Activated CD8-positive, alpha-beta memory T cell treated with anti-CD3 and anti-CD28 coated beads for 1 hour (primary cell): ENCODE results near the gene PLA2G5.
A peak's percentile ranks its signal among the peaks of the same experiment; 100 is the strongest.

ENCODE experiments used
- DNase-seq, 2 donors: peaks; one replicate each; pipeline ENCODE4 v3.0.0-alpha.2; 2020; ENCODE audit warnings: low read depth in 1 of 2; ENCODE audit errors: extremely low read depth in 1 of 2

PLA2G5 gene

DNA sequence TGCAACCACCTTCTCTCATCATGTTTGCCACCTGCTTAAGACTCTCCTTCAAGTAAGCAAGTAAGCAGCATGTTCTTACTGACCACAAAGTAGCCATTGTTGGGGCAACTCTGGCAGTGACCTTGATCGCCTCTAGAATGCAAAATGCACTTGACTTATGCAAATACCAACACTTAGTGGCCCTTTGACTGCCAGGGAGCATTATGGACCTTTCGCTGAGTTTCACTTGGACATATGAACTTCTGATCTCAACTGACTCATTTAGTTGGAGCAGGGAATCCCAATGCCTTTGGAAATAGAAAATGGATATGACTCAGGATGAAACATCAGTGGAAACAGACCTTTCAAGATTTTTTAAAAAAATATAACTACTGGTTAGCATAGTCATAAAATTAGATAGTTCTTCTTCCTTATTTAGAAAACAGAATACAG is 6.1 kb upstream of the PLA2G5 start:
- DNase-seq, result no peak

DNA sequence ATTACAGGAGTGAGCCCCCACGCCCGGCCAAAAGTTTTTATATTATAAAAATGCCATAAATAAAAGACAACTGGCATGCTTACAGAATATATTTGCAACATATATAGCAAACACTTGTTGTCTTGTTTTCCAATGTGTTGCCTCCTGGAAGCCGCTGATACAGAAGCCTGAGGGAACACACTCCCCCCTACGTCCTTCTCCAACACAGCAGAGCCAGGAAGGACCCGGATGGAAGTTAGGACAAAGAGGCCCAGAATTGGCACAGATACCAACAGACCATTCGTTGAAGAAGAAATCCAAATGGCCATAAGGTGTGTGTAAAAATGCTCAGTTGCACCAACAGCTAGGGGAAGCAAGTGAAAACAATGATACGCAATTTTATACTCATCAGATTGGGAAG is 1.3 kb upstream of the PLA2G5 start:
- no peak for DNase-seq

DNA sequence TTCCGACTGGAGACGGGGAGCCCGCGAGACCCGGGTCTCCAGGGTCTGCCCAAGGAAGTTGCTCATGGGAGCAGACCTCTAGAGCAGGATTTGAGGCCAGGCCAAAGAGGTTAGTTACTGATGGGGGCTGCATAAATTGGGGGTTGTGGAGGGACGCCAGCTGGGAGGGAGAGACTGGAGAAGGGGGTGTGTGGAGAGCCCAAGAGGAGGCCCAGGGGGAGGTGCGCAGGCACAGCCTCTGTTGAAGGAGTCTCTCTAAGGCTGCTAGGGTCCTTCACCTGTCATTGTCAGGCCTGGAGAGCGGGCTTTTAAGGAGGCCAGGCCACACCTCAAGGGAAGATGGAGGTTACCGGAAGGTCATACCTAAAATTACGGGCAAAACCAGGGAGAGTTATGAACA is 363 bp downstream of the PLA2G5 start:
- no peak for DNase-seq

DNA sequence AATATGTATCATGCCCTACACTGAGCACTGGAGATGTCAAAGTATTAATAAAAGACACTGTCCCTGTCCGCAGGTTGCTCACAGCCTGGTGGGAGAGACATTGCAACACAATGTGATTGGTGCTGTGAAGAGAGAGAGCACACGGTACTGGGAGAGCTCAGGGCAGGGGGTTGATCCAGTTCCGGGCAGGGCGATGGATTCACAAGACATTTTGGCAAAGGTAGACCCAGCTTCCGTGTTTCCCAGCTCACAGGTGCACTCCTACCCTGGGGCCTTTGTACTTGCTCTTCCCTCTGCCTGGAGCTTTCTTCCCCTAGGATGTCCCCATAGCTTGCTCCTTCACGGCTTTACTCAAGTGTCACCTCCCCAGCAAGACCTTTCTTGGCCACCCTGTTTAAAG is 1.4 kb downstream of the PLA2G5 start:
- DNase-seq, result no peak

DNA sequence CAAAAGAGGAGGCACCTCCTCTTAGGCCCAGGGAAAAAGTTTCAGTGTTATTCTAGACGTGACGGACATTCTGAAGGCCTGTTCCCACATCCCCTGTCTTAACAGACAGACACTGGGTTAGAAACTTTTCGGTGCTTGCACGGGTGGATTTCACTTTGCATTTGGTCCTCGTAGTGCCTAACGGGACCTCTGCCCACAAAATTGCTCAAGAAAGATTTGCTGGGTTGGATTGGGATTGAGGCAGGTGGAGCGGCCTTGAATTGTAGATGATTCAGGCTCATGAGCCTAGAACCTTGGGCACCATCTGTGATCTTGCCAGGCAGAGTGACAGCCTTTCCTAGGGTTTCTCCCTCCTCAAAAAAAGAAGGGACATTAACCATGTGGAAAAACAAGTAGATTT is 2.8 kb downstream of the PLA2G5 start:
- no peak for DNase-seq

DNA sequence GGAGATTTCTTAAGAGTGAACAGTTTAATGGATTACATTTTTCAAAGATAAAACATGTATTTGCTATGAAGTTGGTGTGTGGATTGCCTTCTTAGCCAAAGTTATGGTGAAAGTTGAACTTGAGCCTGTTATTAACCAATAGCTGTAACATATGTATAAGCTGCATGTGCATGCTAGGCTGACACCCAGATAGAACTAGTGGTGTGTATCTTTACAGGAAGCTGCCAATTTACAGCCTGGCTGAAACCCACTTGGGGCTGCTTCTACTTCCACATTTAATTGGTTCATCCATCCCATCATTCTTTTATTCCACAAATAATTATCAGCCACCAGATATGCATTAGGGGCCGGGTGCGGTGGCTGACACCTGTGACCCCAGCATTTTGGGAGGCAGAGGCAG is 3.3 kb downstream of the PLA2G5 start:
- DNase-seq, result no peak

DNA sequence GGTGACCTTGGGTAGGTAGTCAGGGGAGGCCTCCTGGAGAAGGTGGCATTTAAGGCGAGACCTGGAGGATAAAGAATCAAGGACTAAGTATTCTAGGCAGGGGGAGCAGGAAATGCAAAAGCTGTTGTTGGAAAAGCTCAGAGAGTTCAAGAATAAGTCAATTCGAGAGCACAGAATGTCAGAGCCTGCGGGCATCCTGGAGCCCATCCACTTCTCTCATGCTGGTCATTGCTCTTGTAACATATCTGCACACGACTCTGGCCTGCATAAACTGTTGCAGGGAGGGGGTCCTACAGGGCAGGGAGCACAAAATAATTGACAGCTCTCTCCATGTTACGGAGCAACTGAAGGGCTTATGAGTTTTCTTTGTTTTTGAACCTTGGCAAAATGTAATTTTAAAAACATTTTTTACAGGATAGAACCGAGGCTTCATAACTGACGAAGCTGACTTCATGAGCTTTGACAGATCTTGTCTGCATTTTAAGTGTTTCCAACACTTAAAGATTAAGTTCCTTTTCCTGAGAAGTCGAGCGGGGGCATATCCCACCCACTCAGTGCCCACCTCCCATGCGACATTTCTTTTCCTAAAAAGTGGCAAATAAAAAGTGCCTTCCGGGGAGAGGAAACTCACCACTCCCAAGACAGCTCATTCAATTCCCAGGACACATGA is 4.2 kb downstream of the PLA2G5 start:
- DNase-seq, result no peak

DNA sequence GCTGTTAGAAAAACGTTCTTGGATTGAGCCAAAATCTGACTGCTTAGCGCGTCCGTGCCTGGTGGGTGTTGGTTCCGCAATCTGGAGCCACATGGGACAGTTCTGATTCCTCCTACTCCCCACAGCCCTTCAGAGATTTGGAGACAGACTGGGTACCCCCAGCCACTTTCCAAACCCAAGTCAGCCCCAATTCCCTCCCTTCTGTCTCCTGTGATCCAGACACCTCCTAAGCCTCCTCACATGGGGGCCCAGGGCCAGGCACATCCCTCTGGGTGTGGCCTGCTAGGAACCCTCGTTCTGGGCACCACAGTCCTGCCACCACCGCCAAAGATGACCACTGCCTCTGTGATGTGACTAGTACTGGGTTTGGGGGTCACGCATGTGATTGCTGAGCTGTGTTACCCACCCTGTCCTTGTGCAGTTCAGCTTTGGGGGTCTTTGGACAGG is 4.8 kb downstream of the PLA2G5 start:
- no peak for DNase-seq

DNA sequence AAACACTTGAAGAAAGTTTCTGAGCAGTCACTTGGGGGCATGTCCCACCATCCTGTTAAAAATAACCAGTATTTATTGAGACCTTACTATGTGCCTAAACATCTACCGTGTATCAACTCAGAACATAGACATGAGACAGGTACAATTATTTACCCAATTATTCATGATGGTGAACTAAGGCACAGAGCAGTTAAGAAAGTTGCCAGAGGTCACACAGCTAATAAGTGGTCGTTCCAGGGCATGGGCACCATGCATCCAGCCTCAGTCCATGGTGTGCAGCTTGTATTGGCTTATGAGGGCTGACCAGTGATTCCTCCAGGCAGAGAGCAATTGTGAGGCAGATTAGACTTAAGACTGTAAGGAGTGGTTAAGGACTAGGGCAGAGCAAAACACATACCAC is 5.4 kb downstream of the PLA2G5 start:
- no peak for DNase-seq

DNA sequence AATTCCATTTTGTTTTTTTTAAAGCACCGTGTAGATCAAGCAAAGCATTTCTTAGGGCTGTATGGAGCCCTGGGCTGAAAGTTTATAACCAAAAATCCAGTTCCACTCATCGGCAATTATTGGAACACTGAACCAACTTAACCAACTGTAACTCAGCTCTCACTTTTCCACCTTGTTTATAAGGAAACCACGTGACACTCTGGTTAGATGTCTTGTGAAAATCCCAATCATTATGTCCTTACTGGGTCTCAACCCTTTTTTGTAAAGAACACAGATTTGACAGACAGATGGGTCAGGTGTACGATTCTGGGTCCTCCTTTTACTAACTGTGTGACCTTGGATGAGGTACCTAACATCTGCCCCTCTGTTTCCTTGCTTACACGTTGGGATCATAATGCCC is 6.2 kb downstream of the PLA2G5 start:
- no peak for DNase-seq

DNA sequence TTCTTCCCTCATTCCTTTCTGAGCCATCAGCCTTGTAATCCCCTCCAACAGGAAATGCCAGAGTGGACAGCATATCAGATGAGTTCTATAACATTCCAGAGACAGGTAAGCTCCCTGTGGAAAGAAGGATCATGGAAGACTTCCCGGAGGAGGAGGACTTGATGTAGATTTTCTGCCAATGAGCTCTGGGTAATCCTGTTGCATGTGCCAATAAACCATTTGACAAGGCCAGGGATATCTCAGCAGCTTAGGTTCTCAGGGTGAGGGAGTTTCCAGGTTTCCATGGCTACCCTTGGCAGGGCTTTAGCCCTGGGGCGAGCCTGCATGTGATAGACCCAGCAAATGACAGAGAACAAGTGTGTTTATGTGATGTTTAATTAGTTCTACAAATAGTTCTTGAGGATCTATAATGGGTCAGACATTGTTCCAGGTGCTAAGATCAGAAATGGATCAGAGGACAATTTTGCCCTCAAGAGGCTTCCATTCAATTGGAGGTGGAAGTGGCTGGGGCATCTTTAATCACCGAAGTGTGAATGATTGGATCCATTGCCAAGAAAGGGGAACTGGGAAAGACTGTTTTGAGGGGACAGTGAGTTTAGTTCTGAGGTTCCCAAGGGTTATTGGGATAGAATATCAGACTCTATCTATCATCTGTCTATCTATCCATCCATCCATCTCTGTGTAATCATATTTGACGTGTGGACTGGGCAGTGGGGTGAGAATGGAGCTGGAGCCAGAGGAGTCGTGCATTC is 6.9 kb downstream of the PLA2G5 start:
- DNase-seq, result no peak

DNA sequence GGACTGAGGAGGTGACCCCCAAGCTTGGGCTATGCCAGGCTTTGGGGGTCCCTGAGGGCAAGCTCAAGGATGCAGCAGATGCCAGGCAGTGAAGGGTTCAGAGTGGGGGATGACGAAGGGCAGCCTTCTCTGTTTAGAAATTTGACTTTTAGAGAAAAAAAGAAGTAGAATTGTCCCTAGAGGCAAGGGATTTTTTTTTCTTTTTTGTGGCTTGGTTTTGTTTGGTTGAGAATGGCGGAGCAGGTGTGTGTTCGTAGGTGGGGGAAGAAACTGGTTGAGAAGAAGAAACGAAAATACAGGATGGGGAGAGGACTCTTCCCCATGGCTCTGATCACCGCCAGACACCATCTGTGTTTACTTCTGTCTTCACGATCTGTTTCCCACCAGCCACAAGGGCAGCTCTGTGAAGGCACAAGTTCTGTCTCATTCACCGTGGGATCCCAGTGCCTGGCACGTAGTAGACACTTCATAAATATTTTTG is 8.2 kb downstream of the PLA2G5 start:
- no peak for DNase-seq

DNA sequence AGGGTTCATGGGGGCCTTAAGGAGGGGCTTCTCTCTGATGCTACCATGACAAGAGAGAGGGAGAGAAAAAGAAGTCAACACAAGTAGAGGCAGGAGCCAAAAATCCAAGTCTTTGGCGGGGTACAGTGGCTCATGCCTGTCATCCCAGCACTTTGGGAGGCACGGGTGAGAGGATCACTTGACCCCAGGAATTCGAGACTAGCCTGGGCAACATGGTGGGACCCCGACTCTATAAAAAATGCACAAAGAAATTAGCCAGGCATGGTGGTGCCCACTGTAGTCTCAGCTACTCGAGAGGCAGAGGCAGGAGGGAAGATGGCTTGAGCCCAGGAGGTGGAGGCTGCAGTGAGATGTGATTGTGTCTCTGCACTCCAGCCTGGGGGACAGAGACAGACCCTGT is 8.7 kb downstream of the PLA2G5 start:
- DNase-seq, result no peak

DNA sequence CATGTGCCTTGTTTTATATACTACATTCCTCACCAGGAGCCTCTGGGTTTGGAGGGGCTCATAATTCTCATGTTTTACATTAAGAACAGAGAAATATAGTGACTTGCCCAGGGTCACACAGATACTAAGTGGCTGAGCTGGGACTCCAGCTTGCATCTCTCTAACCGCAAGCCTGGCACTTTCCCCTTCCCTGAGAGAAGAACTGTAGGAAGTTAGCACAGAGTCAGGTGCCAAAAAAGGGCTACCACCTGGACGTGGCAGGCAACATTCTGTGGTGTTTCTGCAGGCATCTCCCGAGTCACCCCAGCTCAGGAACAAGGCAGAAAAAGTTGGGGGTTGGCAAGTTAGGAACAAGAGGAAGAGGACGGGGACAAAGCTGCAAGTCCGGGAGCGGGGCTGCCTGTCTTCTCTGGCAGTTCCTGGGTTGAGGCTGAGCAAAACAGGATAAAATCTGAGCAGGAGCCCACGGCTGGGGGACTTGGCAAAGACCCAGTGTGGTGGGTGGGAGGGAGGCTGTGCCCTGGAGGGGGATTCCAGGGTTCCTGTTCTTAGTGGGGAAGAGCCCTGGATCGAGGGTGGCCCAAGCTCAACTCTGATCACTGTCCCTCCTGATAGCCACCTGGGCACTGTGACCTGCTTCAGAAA is 9.8 kb downstream of the PLA2G5 start:
- DNase-seq, result no peak

DNA sequence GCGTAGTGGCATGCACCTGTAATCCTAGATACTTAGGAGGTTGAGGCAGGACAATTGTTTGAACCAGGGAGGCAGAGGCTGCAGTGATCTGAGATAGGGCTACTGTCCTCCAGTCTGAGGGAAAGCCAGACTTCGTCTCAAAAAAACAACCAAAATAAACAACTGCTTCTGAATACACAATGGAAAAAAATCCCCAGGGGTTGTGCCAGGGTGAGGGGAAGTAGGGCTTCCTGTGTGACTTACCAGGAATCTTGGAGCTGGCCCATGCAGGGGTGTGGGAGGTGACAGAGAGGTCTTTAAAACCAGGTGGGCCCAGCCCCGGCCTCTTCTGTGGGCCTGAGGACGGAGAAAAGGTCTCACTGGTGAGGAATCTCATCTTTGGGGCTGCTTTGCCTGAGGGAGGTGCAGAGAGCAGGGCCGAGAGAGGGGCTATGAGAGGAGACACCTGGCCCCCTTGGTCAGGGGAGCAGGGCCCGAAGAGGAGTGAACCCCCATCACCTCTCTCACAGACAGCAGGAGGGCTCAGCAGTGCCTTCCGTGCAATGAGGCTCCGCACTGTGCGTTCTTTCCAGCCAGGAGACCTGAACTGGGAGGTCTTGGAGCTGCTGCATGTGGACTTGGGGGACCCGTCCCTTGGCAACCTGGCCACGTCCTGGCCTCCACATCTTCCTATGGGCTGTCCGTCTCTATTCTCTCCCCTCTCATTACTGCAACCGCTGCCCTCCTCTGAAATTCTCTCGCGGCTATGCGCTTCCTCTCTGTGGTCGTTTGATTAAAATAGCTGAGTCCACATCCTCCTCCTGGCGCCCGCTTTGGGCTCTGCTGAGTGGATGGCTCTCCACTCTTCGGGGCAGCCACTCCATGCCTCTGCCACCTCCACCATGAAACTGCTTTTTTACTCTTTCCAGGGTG is 10.7 kb downstream of the PLA2G5 start:
- peak in 1 of 2 donors; percentile 2 for DNase-seq

DNA sequence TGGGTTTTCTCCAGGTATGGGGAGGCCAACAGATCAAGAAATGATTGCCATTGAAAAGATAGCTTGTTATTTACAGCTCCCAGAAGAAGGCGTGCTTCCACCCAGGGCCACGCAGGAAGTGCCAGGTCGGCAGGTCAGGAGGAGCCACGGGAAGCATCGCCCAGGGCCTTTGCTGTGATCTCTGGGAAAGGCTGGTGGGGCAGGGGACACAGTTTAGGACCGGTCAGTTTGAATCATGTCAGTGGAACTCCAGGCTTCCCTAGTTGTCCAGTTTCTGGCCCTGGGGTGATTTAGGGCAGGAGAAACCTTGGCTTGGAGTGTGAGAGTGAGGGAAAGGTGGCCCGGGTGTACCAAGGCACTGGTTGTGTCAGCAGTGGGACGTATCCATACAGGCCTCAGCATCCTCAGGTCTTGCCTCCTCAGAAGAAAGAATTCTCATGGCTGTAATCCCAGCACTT is 11.4 kb downstream of the PLA2G5 start:
- DNase-seq, result no peak

DNA sequence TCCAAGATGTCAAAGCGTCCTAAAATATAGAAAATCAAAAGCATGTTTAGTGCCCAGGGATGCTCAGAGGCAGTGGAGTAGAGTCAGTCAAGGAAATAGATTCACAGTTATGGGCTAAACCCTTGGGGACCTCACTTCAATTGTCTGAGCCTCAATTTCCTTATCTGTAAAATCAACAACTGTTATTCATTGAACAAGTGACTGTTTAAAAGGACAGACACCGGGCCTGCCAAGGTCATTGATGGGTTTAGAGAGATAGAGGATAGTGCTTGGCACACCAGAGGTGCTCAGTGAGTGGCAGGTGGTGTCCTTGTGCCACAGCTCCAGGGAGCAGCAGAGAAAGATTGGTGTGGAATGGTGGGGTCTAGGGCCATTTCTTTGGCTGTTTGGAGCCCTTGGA is 12.8 kb downstream of the PLA2G5 start:
- no peak for DNase-seq

DNA sequence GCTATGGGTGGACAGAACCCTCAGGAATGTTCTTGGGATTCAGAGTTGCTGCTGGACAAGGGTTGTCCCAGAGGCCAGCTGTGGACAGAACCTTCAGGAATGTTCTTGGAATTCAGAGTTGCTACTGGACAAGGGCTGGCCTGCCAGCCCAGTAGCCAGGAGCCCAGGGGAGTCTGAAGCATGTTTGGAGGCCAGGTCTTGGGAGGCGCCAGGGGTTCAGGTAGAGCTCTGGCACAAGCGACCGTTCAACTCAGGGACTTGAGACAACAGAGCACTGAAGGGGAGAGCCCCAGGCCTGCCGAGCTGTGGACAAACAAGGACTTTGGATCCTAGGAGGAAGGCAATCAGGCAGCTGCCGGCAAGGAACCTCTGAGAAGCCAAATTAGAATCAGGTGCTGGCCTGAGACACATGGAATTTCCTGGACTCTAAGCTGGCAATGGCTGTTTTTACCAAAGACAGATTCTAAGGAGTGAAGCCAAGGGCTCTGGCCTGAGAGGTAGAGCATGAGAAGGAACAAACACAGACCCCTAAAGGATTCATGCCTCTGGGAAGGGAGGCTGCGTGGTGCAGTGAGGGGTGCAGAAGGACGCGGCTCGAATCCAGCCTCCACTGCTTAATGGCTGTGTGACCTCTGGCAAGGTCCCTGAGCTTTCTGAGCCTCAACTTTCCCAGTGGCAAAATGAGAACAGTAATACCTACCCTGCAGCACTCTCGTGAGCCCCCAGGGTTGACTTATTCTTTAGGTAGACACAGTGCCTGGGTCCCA is 13.4 kb downstream of the PLA2G5 start:
- DNase-seq, result no peak

DNA sequence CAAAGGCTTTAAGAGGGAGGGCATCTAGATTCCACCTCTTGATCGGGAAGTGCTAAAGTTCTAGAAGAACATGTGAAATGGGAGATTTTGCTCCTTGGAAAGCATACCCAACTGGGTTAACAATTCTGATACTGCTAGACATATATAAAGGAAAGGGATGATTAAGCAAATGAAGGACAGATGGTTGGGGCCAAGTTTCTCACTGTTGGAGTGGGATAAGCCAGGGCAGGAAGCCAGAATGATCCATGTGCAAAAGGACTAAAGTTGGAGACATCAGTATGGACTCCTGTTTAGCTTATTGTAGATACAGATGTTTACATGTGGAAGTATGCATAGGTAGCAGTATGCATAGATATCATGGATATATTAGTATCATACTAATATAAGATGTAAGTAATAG is 16.8 kb downstream of the PLA2G5 start:
- DNase-seq, result no peak

DNA sequence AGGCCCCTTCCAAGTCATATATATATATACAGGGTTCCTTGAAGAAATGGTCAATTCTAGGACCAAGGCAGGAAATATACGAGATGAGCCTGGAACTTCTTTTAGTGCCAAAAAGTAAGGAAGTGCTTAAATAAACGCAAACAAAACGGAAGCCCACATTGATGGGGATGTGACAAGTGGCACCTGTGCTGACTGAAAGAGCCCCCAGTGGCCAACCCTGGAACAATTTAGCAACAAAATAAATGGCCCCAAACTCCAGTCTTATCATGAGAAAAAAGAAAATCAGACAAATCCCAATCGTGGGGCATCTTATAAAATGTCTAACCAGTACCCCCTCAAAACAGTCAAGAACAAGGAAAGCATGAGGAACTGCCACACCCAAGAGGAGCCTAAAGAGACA is 17.7 kb downstream of the PLA2G5 start:
- no peak for DNase-seq
